OCI-LY7 (cell line): ENCODE measurements around the gene MAP3K14.

ENCODE experiments used
- EZH2phosphoT487 ChIP-seq: fragments of 200-600 bp; sonication (generic); IDR thresholded peaks from 2 replicates; pipeline ENCODE4 v1.6.1; 2018; ENCODE audit warnings: low read depth, borderline replicate concordance, mild to moderate bottlenecking, mixed run types, antibody characterized with exemption, low read length, moderate library complexity, mixed read lengths
- TF ChIP-seq, protein P1 (sequence below): fragments of 200-600 bp; sonication (generic); conservative IDR thresholded peaks from 2 replicates; pipeline ENCODE4 v1.5.1; 2014; ENCODE audit warnings: mild to moderate bottlenecking, antibody characterized with exemption, low read length, moderate library complexity, mixed read lengths

DNA sequence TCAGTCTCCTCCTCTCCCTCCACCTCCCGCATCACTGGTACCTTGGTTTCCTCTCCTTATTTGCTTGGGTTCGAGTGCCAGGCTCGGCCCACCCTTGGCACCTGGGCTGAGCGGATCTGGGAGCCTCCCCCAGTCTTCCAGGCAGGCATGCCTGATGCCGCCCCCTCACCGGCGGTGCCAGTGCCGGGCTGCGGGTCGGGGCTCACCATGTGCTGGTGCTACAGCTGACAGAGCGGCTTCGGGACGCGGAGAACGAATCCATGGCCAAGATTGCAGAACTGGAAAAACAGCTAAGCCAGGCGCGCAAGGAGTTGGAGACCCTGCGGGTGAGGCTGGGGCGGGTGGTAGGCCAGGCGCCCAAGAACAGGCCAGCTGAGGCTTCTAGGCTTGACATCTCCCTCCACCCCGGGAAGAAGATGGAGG is 75.9 kb downstream of the MAP3K14 start:
- TF ChIP-seq EZH2phosphoT487: no peak
- TF ChIP-seq, protein P1, sequence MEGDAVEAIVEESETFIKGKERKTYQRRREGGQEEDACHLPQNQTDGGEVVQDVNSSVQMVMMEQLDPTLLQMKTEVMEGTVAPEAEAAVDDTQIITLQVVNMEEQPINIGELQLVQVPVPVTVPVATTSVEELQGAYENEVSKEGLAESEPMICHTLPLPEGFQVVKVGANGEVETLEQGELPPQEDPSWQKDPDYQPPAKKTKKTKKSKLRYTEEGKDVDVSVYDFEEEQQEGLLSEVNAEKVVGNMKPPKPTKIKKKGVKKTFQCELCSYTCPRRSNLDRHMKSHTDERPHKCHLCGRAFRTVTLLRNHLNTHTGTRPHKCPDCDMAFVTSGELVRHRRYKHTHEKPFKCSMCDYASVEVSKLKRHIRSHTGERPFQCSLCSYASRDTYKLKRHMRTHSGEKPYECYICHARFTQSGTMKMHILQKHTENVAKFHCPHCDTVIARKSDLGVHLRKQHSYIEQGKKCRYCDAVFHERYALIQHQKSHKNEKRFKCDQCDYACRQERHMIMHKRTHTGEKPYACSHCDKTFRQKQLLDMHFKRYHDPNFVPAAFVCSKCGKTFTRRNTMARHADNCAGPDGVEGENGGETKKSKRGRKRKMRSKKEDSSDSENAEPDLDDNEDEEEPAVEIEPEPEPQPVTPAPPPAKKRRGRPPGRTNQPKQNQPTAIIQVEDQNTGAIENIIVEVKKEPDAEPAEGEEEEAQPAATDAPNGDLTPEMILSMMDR: no peak
